ENCODE data around the gene SDF4. TPM values are rescaled to one million over a fixed set of nuclear protein-coding genes. Genes with fewer than 3 reads are reported as not detected.

The SDF4 gene
- total RNA-seq, 2 donors from 2014 or later = 89.2 to 97.6 TPM

DNA sequence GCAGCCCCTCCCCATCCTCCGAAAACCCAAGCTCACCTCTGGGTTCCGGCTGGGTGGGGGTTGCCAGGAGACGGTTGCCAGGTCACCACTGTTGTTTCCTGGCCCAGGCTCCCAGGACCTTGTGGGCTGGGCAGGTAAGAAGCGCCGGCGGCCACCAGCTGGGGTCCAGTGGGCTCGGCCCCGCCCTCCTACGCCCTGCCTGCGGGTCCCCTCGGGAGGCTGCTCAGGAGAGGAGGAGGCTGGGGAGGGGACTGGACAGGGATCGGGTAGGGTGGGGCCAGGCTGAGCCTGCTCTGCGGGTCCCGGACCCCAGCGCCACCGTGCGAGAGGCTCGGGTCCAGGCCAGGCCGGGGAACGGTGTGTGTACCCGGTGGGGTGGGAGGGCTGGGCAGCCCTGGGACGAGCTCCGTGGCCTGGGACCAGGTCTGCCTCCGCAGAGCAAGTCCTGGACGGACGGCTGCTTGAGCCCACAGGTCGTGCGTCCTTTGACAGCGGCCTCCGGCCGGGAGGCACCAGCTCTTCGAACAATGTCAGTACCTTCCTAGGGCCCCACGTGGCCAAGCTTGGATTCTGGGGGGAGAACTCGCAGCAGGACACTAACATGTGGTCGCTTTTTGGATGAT is 57.9 kb downstream of the SDF4 start, which contains the start of gene TTLL10:
TSS of gene TTLL10 (plus strand) at position 88 of the 623 bp plus-strand sequence. CDS start 5,336 bp downstream, outside the sequence.
- TF ChIP-seq POLR2A (IDR thresholded peaks at IDR 0.05) = no peak
- TF ChIP-seq, protein P1, sequence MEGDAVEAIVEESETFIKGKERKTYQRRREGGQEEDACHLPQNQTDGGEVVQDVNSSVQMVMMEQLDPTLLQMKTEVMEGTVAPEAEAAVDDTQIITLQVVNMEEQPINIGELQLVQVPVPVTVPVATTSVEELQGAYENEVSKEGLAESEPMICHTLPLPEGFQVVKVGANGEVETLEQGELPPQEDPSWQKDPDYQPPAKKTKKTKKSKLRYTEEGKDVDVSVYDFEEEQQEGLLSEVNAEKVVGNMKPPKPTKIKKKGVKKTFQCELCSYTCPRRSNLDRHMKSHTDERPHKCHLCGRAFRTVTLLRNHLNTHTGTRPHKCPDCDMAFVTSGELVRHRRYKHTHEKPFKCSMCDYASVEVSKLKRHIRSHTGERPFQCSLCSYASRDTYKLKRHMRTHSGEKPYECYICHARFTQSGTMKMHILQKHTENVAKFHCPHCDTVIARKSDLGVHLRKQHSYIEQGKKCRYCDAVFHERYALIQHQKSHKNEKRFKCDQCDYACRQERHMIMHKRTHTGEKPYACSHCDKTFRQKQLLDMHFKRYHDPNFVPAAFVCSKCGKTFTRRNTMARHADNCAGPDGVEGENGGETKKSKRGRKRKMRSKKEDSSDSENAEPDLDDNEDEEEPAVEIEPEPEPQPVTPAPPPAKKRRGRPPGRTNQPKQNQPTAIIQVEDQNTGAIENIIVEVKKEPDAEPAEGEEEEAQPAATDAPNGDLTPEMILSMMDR (IDR thresholded peaks at IDR 0.05) = no peak
- Histone ChIP-seq H3K36me3 (replicated peaks in 1 of 2; ENCODE audit: insufficient read depth in 1 of 2, low read depth in 2 of 2) (no peaks in the 10 kb centered on the region), H3K4me1 (no peaks in the 10 kb centered on the region), H3K4me3 (no peak within 1 kb of the TSS), H3K27me3 (no peaks in the 10 kb centered on the region), H3K27ac (no peak within 1 kb of the TSS), H3K9me3 (no peaks in the 10 kb centered on the region)
- DNase-seq (peak in 3 of 4 donors; percentile 13 to 31 (median 27)), ATAC-seq (no peak)
- intact Hi-C loops (cut with DNase I) = no loop called here
- WGBS, 2 donors = 72 to 89% methylated on average over 20 to 22 of the region's 35 CpGs

- ATAC-seq (no peak), DNase-seq (peak in 1 of 4 donors; percentile 8)
- Histone ChIP-seq H3K27ac (no peak overlapping the region), H3K4me1 (peaks cover 7% of the 10 kb centered on the region), H3K27me3 (no peaks in the 10 kb centered on the region), H3K36me3 (replicated peaks in 1 of 2; ENCODE audit: insufficient read depth in 1 of 2, low read depth in 2 of 2) (no peaks in the 10 kb centered on the region), H3K4me3 (no peak overlapping the region), H3K9me3 (no peaks in the 10 kb centered on the region)
- TF ChIP-seq, protein P1 (IDR thresholded peaks at IDR 0.05) = no peak
- TF ChIP-seq POLR2A (IDR thresholded peaks at IDR 0.05) = no peak
- intact Hi-C loops (cut with DNase I) = no loop called here
- 77% methylated on average over 22 to 23 of the region's 32 CpGs for WGBS, 2 donors
Measured at GRCh38 chr1:1173061-1173792, 58.6 kb downstream of the SDF4 start.

DNA sequence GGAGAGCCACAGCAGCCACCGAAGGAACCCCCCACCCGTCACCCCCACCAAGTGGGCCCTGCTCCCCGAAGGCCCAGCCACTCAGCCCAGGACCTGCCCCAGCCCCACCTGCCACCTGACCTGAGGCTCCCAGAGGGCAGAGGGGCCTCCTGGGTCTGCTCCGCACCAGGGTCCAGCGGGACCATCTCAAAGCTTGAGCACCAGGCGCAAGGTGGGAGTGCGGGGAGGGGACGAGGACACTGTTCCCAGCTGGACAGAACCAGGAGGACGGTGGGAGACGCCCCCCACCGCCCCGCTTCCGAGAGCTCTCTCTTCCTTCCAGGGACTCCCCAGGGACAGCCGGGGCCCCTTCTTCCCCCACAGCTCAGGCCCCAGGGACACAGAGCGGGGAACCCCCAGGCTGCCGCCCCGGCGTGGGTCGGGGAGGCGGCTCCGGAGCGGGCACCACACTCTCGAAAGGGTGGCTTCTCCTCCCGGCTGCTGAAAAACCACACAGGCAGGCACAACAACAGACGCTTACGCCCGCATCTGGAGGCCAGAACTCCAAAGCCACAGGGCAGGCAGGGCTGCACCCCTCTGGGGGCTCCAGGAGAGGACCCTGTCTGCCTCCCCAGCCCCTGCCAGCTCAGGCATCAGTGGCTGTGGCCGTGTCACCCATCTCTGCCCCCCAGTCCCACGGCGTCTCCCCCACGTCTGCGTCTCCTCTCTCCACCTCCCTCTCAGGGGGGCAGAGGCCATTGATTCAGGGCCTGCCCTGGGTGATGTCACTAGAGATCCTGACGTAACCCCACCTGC is 60.1 kb downstream of the SDF4 start:
- peaks cover 22% of the 10 kb centered on the region for H3K4me1 ChIP-seq
- H3K4me3 ChIP-seq = no peak overlapping the region
- ATAC-seq (no peak), DNase-seq (peak in 2 of 4 donors; percentile 12 to 14)
- WGBS, 2 donors = 87 to 96% methylated on average over 6 to 29 of the region's 33 CpGs
- no peaks in the 10 kb centered on the region for H3K27me3 ChIP-seq
- intact Hi-C loops (cut with DNase I) = no loop called here
- no peak for TF ChIP-seq POLR2A (IDR thresholded peaks at IDR 0.05)
- TF ChIP-seq, protein P1 (IDR thresholded peaks at IDR 0.05) = no peak
- H3K36me3 ChIP-seq (replicated peaks in 1 of 2; ENCODE audit: insufficient read depth in 1 of 2, low read depth in 2 of 2) = no peaks in the 10 kb centered on the region
- H3K9me3 ChIP-seq = no peaks in the 10 kb centered on the region
- no peak overlapping the region for H3K27ac ChIP-seq

DNA sequence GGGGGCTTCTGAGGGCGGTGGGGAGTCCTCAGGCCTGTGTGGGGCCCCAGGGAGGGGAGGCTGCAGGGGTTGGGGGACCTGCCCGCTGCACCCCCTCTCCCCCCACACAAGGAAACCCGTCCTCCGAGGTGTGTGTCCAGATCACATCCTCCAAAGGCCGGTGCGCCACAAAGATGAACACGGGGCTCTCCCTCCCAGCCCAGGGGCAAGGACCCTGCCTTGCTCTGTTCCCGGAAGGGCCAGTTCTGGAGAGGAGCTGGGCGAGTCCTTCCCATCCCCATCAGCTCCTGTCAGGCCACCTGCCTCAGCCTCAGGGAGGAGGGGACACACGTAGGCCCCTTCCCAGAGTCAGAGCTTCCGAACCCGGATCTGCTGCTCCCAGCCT is 60.6 kb downstream of the SDF4 start:
- H3K27ac ChIP-seq = no peak overlapping the region
- no peaks in the 10 kb centered on the region for H3K27me3 ChIP-seq
- H3K4me3 ChIP-seq = no peak overlapping the region
- intact Hi-C loops (cut with DNase I) = no loop called here
- TF ChIP-seq POLR2A (IDR thresholded peaks at IDR 0.05) = no peak
- H3K9me3 ChIP-seq = no peaks in the 10 kb centered on the region
- H3K4me1 ChIP-seq = peaks cover 26% of the 10 kb centered on the region
- no peaks in the 10 kb centered on the region for H3K36me3 ChIP-seq (replicated peaks in 1 of 2; ENCODE audit: insufficient read depth in 1 of 2, low read depth in 2 of 2)
- WGBS, 2 donors = 77 to 80% methylated on average over 1 to 12 of the region's 12 CpGs
- no peak for DNase-seq
- ATAC-seq = no peak
